ENCODE measurements around the gene SIN3B. TPM values are rescaled to one million over a fixed set of nuclear protein-coding genes. Genes with fewer than 3 reads are reported as not detected.
"Not testable (repeated sequence)": the region's sequence is repeated elsewhere in the genome, so short reads cannot be mapped to it uniquely, and the experiment has no call there.

Gene SIN3B
- polyA plus RNA-seq, 1 donor from 2014 or later, result 31.2 TPM

GRCh38 chr19:16873594-16873993, 44.4 kb downstream of the SIN3B start:
- Histone ChIP-seq H4K20me1 (ENCODE audit: insufficient read depth) (no peaks in the 10 kb centered on the region), H3K36me3 (ENCODE audit: insufficient read depth, low read length) (no peaks in the 10 kb centered on the region), H2AFZ (ENCODE audit: low read depth, low read length) (no peak overlapping the region), H3K79me2 (replicated peaks; ENCODE audit: insufficient read depth, low read length) (no peaks in the 10 kb centered on the region), H3K9me3 (ENCODE audit: low read length) (no peaks in the 10 kb centered on the region), H3K9ac (ENCODE audit: low read length) (no peak overlapping the region), H3K9me2 (ENCODE audit: insufficient read depth, low read length) (no peaks in the 10 kb centered on the region), H3K27ac (ENCODE audit: low read length) (no peak overlapping the region), H3K27me3 (ENCODE audit: insufficient read depth, low read depth, low read length) (no peaks in the 10 kb centered on the region), H3K4me2 (ENCODE audit: low read length) (no peak overlapping the region), H3K4me3 (ENCODE audit: low read length) (no peak overlapping the region), H3F3A (ENCODE audit: insufficient read depth, low read length, poor library complexity, severe bottlenecking) (no peaks in the 10 kb centered on the region)
- TF ChIP-seq CTCF (IDR thresholded peaks at IDR 0.05; ENCODE audit: poor library complexity, severe bottlenecking), result no peak
- TF ChIP-seq SMC3 (conservative IDR thresholded peaks at IDR 0.05; ENCODE audit: poor library complexity), result no peak
- no peak for TF ChIP-seq RAD21 (conservative IDR thresholded peaks at IDR 0.05)
- no peak for TF ChIP-seq EZH2 (IDR thresholded peaks at IDR 0.05; ENCODE audit: borderline replicate concordance, insufficient read depth, low read length, poor library complexity, severe bottlenecking)
- TF ChIP-seq MXI1 (conservative IDR thresholded peaks at IDR 0.05; ENCODE audit: poor library complexity, severe bottlenecking), result no peak
- TF ChIP-seq EP300 (conservative IDR thresholded peaks at IDR 0.05; ENCODE audit: poor library complexity, severe bottlenecking), result no peak
- no peak for TF ChIP-seq REST (IDR thresholded peaks at IDR 0.05; ENCODE audit: borderline replicate concordance)
- TF ChIP-seq POLR2AphosphoS5 (IDR thresholded peaks at IDR 0.05), result no peak
- TF ChIP-seq TAF1 (IDR thresholded peaks at IDR 0.05; ENCODE audit: low read depth), result no peak

GRCh38 chr19:16874250-16874977, 45.2 kb downstream of the SIN3B start:
- no peaks in the 10 kb centered on the region for H3K36me3 ChIP-seq (ENCODE audit: insufficient read depth, low read length)
- TF ChIP-seq RAD21 (conservative IDR thresholded peaks at IDR 0.05) (no peak), SMC3 (conservative IDR thresholded peaks at IDR 0.05; ENCODE audit: poor library complexity) (no peak), CTCF (IDR thresholded peaks at IDR 0.05; ENCODE audit: poor library complexity, severe bottlenecking) (no peak)
- H3K79me2 ChIP-seq (replicated peaks; ENCODE audit: insufficient read depth, low read length), result no peaks in the 10 kb centered on the region
- no peak overlapping the region for H3K4me3 ChIP-seq (ENCODE audit: low read length)
- H4K20me1 ChIP-seq (ENCODE audit: insufficient read depth), result no peaks in the 10 kb centered on the region
- H2AFZ ChIP-seq (ENCODE audit: low read depth, low read length), result no peak overlapping the region
- H3K9me3 ChIP-seq (ENCODE audit: low read length), result no peaks in the 10 kb centered on the region
- H3F3A ChIP-seq (ENCODE audit: insufficient read depth, low read length, poor library complexity, severe bottlenecking), result no peaks in the 10 kb centered on the region
- H3K9me2 ChIP-seq (ENCODE audit: insufficient read depth, low read length), result no peaks in the 10 kb centered on the region
- no peaks in the 10 kb centered on the region for H3K27me3 ChIP-seq (ENCODE audit: insufficient read depth, low read depth, low read length)
- H3K9ac ChIP-seq (ENCODE audit: low read length), result no peak overlapping the region
- H3K27ac ChIP-seq (ENCODE audit: low read length), result no peak overlapping the region
- H3K4me2 ChIP-seq (ENCODE audit: low read length), result no peak overlapping the region

- H3K9me2 ChIP-seq (ENCODE audit: insufficient read depth, low read length); H3K9ac ChIP-seq (ENCODE audit: low read length); H3K79me2 ChIP-seq (replicated peaks; ENCODE audit: insufficient read depth, low read length); H3K27me3 ChIP-seq (ENCODE audit: insufficient read depth, low read depth, low read length); H3K27ac ChIP-seq (ENCODE audit: low read length); H3K4me3 ChIP-seq (ENCODE audit: low read length); H3K36me3 ChIP-seq (ENCODE audit: insufficient read depth, low read length); H3K9me3 ChIP-seq (ENCODE audit: low read length); H3F3A ChIP-seq (ENCODE audit: insufficient read depth, low read length, poor library complexity, severe bottlenecking); H2AFZ ChIP-seq (ENCODE audit: low read depth, low read length); H4K20me1 ChIP-seq (ENCODE audit: insufficient read depth); H3K4me2 ChIP-seq (ENCODE audit: low read length): not testable (repeated sequence)
Observed at GRCh38 chr19:16874978-16875299, 45.7 kb downstream of the SIN3B start.
